Neural cell (in vitro differentiated cells): ENCODE data around the gene LRRC27. TPM values are rescaled to one million over a fixed set of nuclear protein-coding genes. Genes with fewer than 3 reads are reported as not detected.

Experiments used
- H2AFZ ChIP-seq: fragments of 200-600, 300-800 bp; sonication (generic), shearing (Covaris generic); 2 replicates; pipeline ENCODE4 v1.6.0; 2014; ENCODE audit warnings: low read depth, mild to moderate bottlenecking, antibody characterized with exemption, low read length, moderate library complexity
- H3F3A ChIP-seq: fragments of 200-600 bp; shearing (Covaris generic); 2 replicates; pipeline ENCODE4 v1.6.1; 2016; ENCODE audit warnings: mild to moderate bottlenecking, moderate library complexity, mixed read lengths, antibody characterized with exemption, low read length; ENCODE audit not compliant: insufficient read depth, poor library complexity, severe bottlenecking
- H3K27ac ChIP-seq: fragments of 200-600, 300-800 bp; sonication (generic), shearing (Covaris generic); 2 replicates; pipeline ENCODE4 v1.5.1; 2014; ENCODE audit warnings: mild to moderate bottlenecking, low read length, moderate library complexity
- H3K27me3 ChIP-seq: fragments of 300-800, 200-600 bp; sonication (generic), shearing (Covaris generic); 2 replicates; pipeline ENCODE4 v1.6.0; 2014; ENCODE audit warnings: mild to moderate bottlenecking, low read depth, low read length, moderate library complexity; ENCODE audit not compliant: insufficient read depth
- H3K36me3 ChIP-seq: fragments of 300-800, 200-600 bp; sonication (generic), shearing (Covaris generic); 2 replicates; pipeline ENCODE4 v1.5.1; 2014; ENCODE audit warnings: mild to moderate bottlenecking, antibody characterized with exemption, low read length, moderate library complexity; ENCODE audit not compliant: insufficient read depth
- H3K4me2 ChIP-seq: fragments of 300-800, 200-600 bp; sonication (generic), shearing (Covaris generic); 2 replicates; pipeline ENCODE4 v1.6.0; 2014; ENCODE audit warnings: mild to moderate bottlenecking, low read length
- H3K4me3 ChIP-seq: fragments of 300-800, 200-600 bp; sonication (generic), shearing (Covaris generic); 2 replicates; pipeline ENCODE4 v1.5.1; 2014; ENCODE audit warnings: mild to moderate bottlenecking, low read length, moderate library complexity
- H3K79me2 ChIP-seq: fragments of 200-600 bp; shearing (Covaris generic); replicated peaks from 2 replicates; pipeline ENCODE4 v1.6.0; 2014; ENCODE audit warnings: mild to moderate bottlenecking, low read length, moderate library complexity; ENCODE audit not compliant: insufficient read depth
- H3K9ac ChIP-seq: fragments of 300-800, 200-600 bp; sonication (generic), shearing (Covaris generic); 2 replicates; pipeline ENCODE4 v1.6.1; 2016; ENCODE audit warnings: mild to moderate bottlenecking, low read length, mixed read lengths
- H3K9me2 ChIP-seq: fragments of 200-600 bp; shearing (Covaris generic); 2 replicates; pipeline ENCODE4 v1.6.1; 2016; ENCODE audit warnings: mild to moderate bottlenecking, low read length, mixed read lengths; ENCODE audit not compliant: insufficient read depth
- H3K9me3 ChIP-seq: fragments of 200-600, 300-800 bp; sonication (generic), shearing (Covaris generic); 2 replicates; pipeline ENCODE4 v1.6.1; 2016; ENCODE audit warnings: mild to moderate bottlenecking, mixed run types, low read length, moderate library complexity, mixed read lengths
- H4K20me1 ChIP-seq: fragments of 200-600 bp; shearing (Covaris generic); 2 replicates; pipeline ENCODE4 v1.6.1; 2016; ENCODE audit warnings: mild to moderate bottlenecking, mixed run types; ENCODE audit not compliant: insufficient read depth
- CTCF ChIP-seq: fragments of 450-650 bp; IDR thresholded peaks from 2 replicates; pipeline ENCODE4 v1.5.1; 2014; ENCODE audit warnings: antibody characterized with exemption, mild to moderate bottlenecking, moderate library complexity; ENCODE audit not compliant: poor library complexity, severe bottlenecking
- EP300 ChIP-seq: fragments of 450-650 bp; conservative IDR thresholded peaks from 2 replicates; pipeline ENCODE4 v1.6.1; 2014; ENCODE audit warnings: antibody characterized with exemption, mild to moderate bottlenecking, moderate library complexity; ENCODE audit not compliant: poor library complexity, severe bottlenecking
- EZH2 ChIP-seq: fragments of 200-600, 300-800 bp; shearing (Covaris generic), sonication (generic); IDR thresholded peaks from 2 replicates; pipeline ENCODE4 v1.6.1; 2014; ENCODE audit warnings: antibody characterized with exemption, low read length, borderline replicate concordance, mild to moderate bottlenecking; ENCODE audit not compliant: insufficient read depth, poor library complexity, severe bottlenecking
- MXI1 ChIP-seq: fragments of 450-650 bp; conservative IDR thresholded peaks from 2 replicates; pipeline ENCODE4 v1.6.1; 2014; ENCODE audit warnings: antibody characterized with exemption, mild to moderate bottlenecking; ENCODE audit not compliant: poor library complexity, severe bottlenecking
- POLR2AphosphoS5 ChIP-seq: IDR thresholded peaks from 2 replicates; pipeline ENCODE4 v1.6.1; 2012
- RAD21 ChIP-seq: fragments of 450-650 bp; conservative IDR thresholded peaks from 2 replicates; pipeline ENCODE4 v1.6.1; 2014; ENCODE audit warnings: antibody characterized with exemption, mild to moderate bottlenecking, moderate library complexity
- REST ChIP-seq: IDR thresholded peaks from 2 replicates; pipeline ENCODE4 v1.6.1; 2012; ENCODE audit warnings: borderline replicate concordance
- SMC3 ChIP-seq: fragments of 450-650 bp; conservative IDR thresholded peaks from 2 replicates; pipeline ENCODE4 v1.6.1; 2014; ENCODE audit warnings: antibody characterized with exemption, mild to moderate bottlenecking, moderate library complexity; ENCODE audit not compliant: poor library complexity
- TAF1 ChIP-seq: IDR thresholded peaks from 2 replicates; pipeline ENCODE4 v1.6.1; 2012; ENCODE audit warnings: low read depth
- polyA plus RNA-seq: library from polyadenylated mRNA; depleted of rRNA; stranded (reverse); fragments of >200 nt; gene quantifications from 2 replicates; pipeline ENCODE4 v1.2.3, GENCODE V29; 2014

LRRC27 gene
- polyA plus RNA-seq, 1 donor from 2014 or later, result 26.7 TPM

- Histone ChIP-seq H3K4me3 (no peak overlapping the region), H3K9me3 (no peaks in the 10 kb centered on the region), H3K27me3 (no peaks in the 10 kb centered on the region), H3K27ac (no peak overlapping the region), H3K79me2 (no peaks in the 10 kb centered on the region), H3K36me3 (no peaks in the 10 kb centered on the region), H3K4me2 (no peak overlapping the region), H2AFZ (no peak overlapping the region), H3K9me2 (no peaks in the 10 kb centered on the region), H3K9ac (no peak overlapping the region), H4K20me1 (no peaks in the 10 kb centered on the region), H3F3A (no peaks in the 10 kb centered on the region)
- TF ChIP-seq POLR2AphosphoS5 (no peak), EZH2 (no peak), TAF1 (no peak), SMC3 (no peak), EP300 (no peak), CTCF (no peak), RAD21 (no peak), MXI1 (no peak), REST (no peak)
Measured at GRCh38 chr10:132368881-132369635, 37.1 kb downstream of the LRRC27 start.

GRCh38 chr10:132369636-132370185 is 37.7 kb downstream of the LRRC27 start:
- no peaks in the 10 kb centered on the region for H3F3A ChIP-seq
- H4K20me1 ChIP-seq, result no peaks in the 10 kb centered on the region
- no peaks in the 10 kb centered on the region for H3K79me2 ChIP-seq
- no peak overlapping the region for H3K4me3 ChIP-seq
- no peak overlapping the region for H3K9ac ChIP-seq
- H3K4me2 ChIP-seq, result no peak overlapping the region
- H3K27ac ChIP-seq, result no peak overlapping the region
- TF ChIP-seq EP300, result no peak
- no peak for TF ChIP-seq RAD21
- TF ChIP-seq TAF1, result no peak
- no peak for TF ChIP-seq CTCF
- TF ChIP-seq EZH2, result no peak
- no peak for TF ChIP-seq REST
- TF ChIP-seq MXI1, result no peak
- no peak for TF ChIP-seq SMC3
- no peak for TF ChIP-seq POLR2AphosphoS5
- H2AFZ ChIP-seq, result no peak overlapping the region
- no peaks in the 10 kb centered on the region for H3K27me3 ChIP-seq
- no peaks in the 10 kb centered on the region for H3K9me2 ChIP-seq
- no peaks in the 10 kb centered on the region for H3K36me3 ChIP-seq
- H3K9me3 ChIP-seq, result no peaks in the 10 kb centered on the region
